ENCODE results near the gene DNAH6. TPM values are rescaled to one million over a fixed set of nuclear protein-coding genes. Genes with fewer than 3 reads are reported as not detected.

Gene DNAH6
- polyA plus RNA-seq, 3 donors: 0.04 TPM; not detected in 2

- TF ChIP-seq CTCF (IDR thresholded peaks at IDR 0.05): no peak
- no peak overlapping the region for H2AFZ ChIP-seq (ENCODE audit: insufficient read depth, low read depth, low read length, poor library complexity, severe bottlenecking)
- H3K4me3 ChIP-seq (replicated peaks in 1 of 3; ENCODE audit: low read depth in 2 of 3, low read length in 3 of 3): no peak overlapping the region
- H3K4me1 ChIP-seq (ENCODE audit: control insufficient read depth in 1 of 2, insufficient read depth in 2 of 2, low read length in 2 of 2): no peaks in the 10 kb centered on the region
- intact Hi-C loops (cut with micrococcal nuclease): no loop called here
- no peak overlapping the region for H3K4me2 ChIP-seq (replicated peaks; ENCODE audit: extremely low read depth, low read length, poor library complexity, severe bottlenecking)
- Mint-ChIP-seq H3K27me3 (ENCODE audit: low read depth in 3 of 3) (peaks cover 1 to 4% (median 2%) of the 10 kb centered on the region in 3 donors), H3K4me1 (peaks cover under 1% of the 10 kb centered on the region), H3K9me3 (peaks cover 0 to 16% (median 5%) of the 10 kb centered on the region in 7 donors), H3K36me3 (no peaks in the 10 kb centered on the region), H3K27ac (no peak overlapping the region), H3K4me3 (no peak overlapping the region)
- no peaks in the 10 kb centered on the region for H3K27me3 ChIP-seq (ENCODE audit: control insufficient read depth in 2 of 2, insufficient read depth in 2 of 2, low read length in 2 of 2)
- no peak overlapping the region for H3K27ac ChIP-seq (ENCODE audit: low read depth in 1 of 2, low read length in 2 of 2)
- H3K79me2 ChIP-seq (ENCODE audit: insufficient read depth, low read length): no peaks in the 10 kb centered on the region
- H3K9me3 ChIP-seq (replicated peaks in 1 of 2; ENCODE audit: control insufficient read depth in 1 of 2, insufficient read depth in 1 of 2, low read length in 2 of 2): no peaks in the 10 kb centered on the region
- no peaks in the 10 kb centered on the region for H3K36me3 ChIP-seq (replicated peaks in 1 of 2; ENCODE audit: control insufficient read depth in 1 of 2, insufficient read depth in 2 of 2, low read length in 2 of 2)
- no peaks in the 10 kb centered on the region for H4K20me1 ChIP-seq (ENCODE audit: insufficient read depth, low read length)
- no peak overlapping the region for H3K9ac ChIP-seq (ENCODE audit: insufficient read depth, low read length, poor library complexity, severe bottlenecking)
- no peak for DNase-seq
Observed at GRCh38 chr2:84647267-84647666, 131.0 kb downstream of the DNAH6 start.

- no peak for DNase-seq
- H2AFZ ChIP-seq (ENCODE audit: insufficient read depth, low read depth, low read length, poor library complexity, severe bottlenecking): no peak overlapping the region
- Mint-ChIP-seq H3K36me3 (no peaks in the 10 kb centered on the region), H3K4me1 (peaks cover 3% of the 10 kb centered on the region), H3K4me3 (no peak overlapping the region), H3K9me3 (peaks cover 0 to 11% (median 3%) of the 10 kb centered on the region in 7 donors), H3K27ac (no peak overlapping the region), H3K27me3 (ENCODE audit: low read depth in 3 of 3) (peaks cover 0 to 2% (median 2%) of the 10 kb centered on the region in 3 donors)
- no peak for TF ChIP-seq CTCF (IDR thresholded peaks at IDR 0.05)
- no peak overlapping the region for H3K9ac ChIP-seq (ENCODE audit: insufficient read depth, low read length, poor library complexity, severe bottlenecking)
- no peak overlapping the region for H3K4me2 ChIP-seq (replicated peaks; ENCODE audit: extremely low read depth, low read length, poor library complexity, severe bottlenecking)
- intact Hi-C loops (cut with micrococcal nuclease): no loop called here
- no peaks in the 10 kb centered on the region for H4K20me1 ChIP-seq (ENCODE audit: insufficient read depth, low read length)
- no peaks in the 10 kb centered on the region for H3K4me1 ChIP-seq (ENCODE audit: control insufficient read depth in 1 of 2, insufficient read depth in 2 of 2, low read length in 2 of 2)
- no peaks in the 10 kb centered on the region for H3K27me3 ChIP-seq (ENCODE audit: control insufficient read depth in 2 of 2, insufficient read depth in 2 of 2, low read length in 2 of 2)
- no peak overlapping the region for H3K4me3 ChIP-seq (replicated peaks in 1 of 3; ENCODE audit: low read depth in 2 of 3, low read length in 3 of 3)
- no peaks in the 10 kb centered on the region for H3K79me2 ChIP-seq (ENCODE audit: insufficient read depth, low read length)
- no peaks in the 10 kb centered on the region for H3K36me3 ChIP-seq (replicated peaks in 1 of 2; ENCODE audit: control insufficient read depth in 1 of 2, insufficient read depth in 2 of 2, low read length in 2 of 2)
- H3K9me3 ChIP-seq (replicated peaks in 1 of 2; ENCODE audit: control insufficient read depth in 1 of 2, insufficient read depth in 1 of 2, low read length in 2 of 2): no peaks in the 10 kb centered on the region
- H3K27ac ChIP-seq (ENCODE audit: low read depth in 1 of 2, low read length in 2 of 2): no peak overlapping the region
- no CpG with 5 or more reads among the region's 4 CpGs for WGBS (ENCODE audit: insufficient coverage)
Observed at GRCh38 chr2:84649058-84649457, 132.8 kb downstream of the DNAH6 start.
